NCI-H1694 treated with DMSO at 0.1 percent for 48 hours (cell line): ENCODE measurements around the gene DNAAF8.

Source experiments
- DNase-seq: peaks from one replicate; lab custom pipeline; 2025; lab: John Stamatoyannopoulos, UW

The DNAAF8 gene

GRCh38 chr16:4752351-4753100, 18.2 kb downstream of the DNAAF8 start:
- no peak for DNase-seq

- no peak for DNase-seq
Measured at GRCh38 chr16:4753227-4753626, 18.9 kb downstream of the DNAAF8 start.

GRCh38 chr16:4754865-4755264, 20.5 kb downstream of the DNAAF8 start:
- DNase-seq, result no peak

DNA sequence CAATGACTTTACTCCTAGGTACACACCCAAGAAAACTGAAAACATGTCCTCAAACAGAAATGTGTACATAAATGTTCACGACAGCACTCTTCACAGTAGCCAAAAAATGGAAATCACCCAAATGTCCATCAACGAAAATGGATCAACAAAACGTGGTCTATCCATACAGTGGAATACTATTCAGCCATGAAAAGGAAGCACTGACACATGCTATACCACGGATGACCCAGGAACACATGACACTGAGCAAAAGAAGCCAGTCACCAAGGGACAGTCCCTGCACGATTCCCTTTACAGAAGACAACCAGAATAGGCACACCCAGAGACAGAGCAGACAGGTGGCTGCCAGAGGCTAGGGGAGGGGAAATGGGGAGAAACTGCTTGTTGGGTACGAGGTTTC, 21.4 kb downstream of the DNAAF8 start:
- DNase-seq, result no peak

DNA sequence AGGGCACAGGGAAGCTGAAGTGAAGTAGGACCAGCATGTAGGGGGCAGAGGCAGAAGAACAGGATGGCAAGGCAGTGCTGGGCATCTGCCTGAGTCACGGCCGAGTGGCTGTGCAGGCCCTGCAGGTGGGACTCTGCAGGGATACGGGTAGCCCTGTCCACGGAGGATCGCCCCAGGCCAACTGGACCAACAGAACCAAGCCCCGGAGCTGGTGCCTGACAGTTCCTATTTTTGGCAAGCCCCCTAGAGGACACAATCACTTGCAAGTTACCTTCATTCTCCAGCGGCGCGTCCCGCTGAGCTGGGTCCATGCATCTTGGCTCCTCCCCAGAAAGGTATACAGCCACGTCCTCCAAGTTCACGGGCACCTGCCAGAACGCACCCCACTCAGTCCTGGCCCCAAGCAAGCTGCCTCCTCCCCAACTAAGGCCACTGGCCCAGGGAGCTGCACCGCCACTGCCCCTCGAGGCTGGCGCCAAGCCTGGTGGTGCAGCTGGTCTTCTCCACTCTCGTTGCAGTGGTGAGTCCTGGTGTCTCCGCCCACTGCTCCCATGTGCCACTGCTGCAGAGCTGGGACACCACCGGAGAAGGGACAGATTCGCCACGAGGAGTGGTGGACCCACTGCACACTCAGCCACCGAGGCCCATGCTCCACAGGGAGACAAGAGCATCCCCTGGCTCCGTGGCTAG, 26.0 kb downstream of the DNAAF8 start:
- no peak for DNase-seq

DNA sequence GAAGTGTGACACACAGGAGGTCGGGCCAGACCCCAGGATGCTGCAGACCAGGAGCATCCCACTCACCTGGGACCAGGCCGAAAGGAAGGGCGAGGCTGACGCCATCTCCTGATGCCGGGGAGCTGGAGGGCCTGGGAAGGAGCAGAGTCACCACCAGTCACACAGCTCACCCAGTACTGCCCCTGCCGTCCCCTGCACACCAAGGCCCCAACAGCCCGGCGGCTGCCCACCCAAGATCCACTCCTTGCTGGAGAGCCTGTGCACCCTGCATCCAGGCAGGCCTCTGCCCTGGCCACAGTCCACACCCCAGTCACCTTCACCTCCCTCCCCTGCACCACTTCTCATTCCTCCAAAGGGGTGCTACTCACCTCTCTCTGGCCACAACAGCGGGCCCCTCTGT, 27.9 kb downstream of the DNAAF8 start:
- no peak for DNase-seq

- no peak for DNase-seq
Measured at GRCh38 chr16:4763791-4764190, 29.5 kb downstream of the DNAAF8 start.

DNA sequence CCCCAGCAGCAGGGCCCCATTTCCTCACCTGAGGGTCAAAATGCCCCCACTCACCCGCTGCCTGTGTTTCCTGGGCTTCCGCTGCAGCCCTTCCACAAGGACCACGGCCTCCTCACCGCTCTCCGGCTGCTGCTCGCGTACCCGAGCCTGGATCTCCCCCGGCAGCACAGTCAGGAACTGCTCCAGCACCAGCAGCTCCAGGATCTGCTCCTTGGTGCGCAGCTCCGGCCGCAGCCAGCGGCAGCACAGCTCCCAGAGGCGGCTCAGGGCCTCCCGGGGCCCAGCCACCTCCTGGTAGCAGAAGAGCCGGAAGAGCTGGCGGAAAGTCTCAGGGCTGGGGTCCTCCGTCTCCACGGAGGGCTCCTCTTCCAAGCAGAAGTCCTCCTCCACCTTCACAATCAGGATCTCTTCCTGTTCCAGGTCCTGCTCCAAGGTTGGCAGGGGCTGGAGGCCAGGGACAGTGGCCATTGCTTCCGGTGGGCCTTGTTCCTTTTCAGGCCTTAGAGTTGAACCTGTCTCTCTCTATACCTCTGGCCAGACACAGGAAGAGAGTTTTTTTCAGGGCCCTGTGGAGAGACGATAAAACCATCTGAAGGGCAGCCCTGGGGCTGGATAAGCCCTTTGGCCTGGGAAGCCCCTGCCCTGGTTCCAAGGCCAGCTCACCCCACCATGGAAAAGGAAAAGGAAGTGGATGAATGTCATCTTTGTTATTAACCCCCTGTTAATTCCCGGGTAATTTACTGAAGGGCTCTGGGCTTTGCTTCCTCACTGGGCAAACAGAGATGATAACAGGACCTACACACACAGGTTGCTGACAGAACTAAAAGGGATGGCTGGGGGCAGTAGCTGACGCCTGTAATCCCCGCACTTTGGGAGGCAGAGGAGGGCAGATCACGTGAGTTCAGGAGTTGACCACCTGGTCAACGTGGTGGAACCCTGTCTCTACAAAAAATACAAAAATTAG, 31.5 kb downstream of the DNAAF8 start:
- DNase-seq, result no peak

- DNase-seq, result peak; percentile 83
Measured at GRCh38 chr16:4766875-4767628, 32.7 kb downstream of the DNAAF8 start, which contains the start of gene ZNF500. Gene ZNF500, minus strand, starts transcription at chr16:4767162. Its CDS starts 1,184 bp downstream, at chr16:4765978.

GRCh38 chr16:4767872-4768548, 33.7 kb downstream of the DNAAF8 start:
- DNase-seq, result no peak

DNA sequence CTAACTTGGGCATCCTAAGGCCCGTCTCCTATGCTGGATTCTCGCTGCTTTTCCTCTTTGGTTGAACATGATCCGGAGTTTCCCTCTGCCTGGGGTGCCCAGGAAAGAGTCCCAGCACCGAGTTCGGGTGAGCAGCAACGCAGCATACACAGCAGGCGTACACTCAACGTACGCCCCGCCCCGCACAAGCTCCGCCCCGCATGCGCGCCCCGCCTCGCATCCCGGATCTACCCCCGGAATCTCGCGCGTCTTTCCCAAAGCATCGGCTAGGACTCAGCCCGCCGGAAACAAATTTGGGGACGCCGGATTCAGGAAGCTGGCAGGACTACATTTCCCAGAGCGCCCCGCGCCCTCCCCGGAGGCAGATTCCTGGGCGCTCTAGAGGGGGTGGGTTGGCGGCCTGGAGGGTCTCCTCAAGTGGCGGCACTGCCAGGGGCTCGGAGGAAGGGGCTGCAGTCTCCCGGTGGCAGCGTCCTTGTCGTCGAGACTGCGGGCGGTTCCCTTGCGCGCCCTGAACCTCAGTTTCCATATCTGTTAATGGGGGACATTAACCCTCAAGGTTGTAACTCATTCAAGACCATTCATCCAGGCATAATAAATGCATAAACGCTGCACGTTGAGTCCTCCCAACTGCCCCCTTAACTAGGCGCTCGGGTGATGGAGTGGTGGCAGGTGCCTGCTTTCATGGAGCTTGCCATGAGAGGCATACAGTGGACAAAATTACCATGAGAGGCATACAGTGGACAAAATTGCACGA, 34.4 kb downstream of the DNAAF8 start:
- peak; percentile 92 for DNase-seq

DNA sequence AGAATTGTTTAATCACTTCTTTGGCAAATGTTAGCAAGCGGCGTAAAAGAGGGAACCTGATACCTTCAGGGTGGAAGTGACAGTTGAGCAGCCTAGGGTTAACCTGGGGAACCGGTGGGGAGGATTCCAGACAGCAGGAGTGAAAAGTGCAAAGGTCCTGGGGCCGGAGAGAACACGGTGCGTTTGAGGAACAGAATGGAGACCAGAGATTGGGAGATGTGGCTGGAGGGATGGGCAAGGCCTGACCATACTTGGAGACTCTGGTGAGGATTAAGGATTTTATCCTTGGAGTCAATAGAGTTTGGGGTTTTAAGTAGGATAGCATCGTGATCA, 34.9 kb downstream of the DNAAF8 start:
- no peak for DNase-seq

DNA sequence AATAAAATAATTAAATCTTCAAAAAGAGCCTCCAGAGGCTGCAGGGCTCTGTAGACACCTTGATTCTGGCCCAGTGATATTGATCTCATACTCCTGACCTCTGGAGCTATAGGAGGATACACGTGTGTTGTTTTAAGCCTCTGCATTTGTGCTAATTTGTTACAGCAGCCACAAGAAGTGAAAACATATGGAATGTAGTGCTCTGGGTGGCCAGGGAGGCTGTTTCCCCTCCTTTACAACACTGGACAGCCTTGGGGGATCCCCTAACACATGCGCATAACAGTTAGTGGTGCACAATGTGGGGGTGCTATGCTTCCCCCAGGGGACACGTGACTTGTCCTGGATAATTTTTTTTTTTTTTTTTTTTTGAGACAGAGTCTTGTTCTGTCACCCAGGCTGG, 37.3 kb downstream of the DNAAF8 start:
- no peak for DNase-seq

DNA sequence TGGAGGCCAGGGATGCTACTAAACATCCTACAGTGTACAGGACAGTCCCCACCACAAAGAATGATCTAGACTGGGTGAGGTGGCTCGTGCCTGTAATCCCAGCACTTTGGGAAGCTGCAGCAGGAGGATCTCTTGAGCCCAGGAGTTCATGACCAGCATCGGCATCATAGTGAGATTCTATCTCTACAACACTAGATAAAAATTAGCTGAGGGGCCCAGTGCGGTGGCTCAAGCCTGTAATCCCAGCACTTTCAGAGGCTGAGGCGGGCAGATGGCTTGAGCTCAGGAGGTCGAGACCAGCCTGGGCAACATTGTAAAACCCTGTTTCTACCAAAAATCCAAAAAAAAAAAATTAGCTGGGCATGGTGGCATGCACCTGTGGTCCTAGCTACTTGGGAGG, 38.0 kb downstream of the DNAAF8 start:
- no peak for DNase-seq

DNA sequence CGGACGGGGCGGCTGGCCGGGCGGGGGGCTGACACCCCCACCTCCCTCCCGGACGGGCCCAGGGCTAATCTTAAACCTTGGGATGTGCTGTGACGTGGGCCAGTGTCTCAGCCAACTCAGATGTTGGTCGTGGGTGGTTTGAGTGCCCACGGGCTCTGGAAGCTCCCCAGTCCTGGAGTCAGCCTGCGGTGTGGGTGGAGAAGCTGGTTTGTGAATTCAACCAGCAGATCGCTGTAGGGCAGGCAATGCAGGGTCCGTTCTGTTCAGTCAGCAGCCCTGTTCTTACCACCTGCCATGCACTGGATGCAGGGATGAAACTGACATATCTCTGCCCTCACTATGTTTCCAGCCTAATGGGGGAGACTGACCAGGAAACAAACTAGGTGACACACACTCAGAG, 40.7 kb downstream of the DNAAF8 start:
- no peak for DNase-seq

DNA sequence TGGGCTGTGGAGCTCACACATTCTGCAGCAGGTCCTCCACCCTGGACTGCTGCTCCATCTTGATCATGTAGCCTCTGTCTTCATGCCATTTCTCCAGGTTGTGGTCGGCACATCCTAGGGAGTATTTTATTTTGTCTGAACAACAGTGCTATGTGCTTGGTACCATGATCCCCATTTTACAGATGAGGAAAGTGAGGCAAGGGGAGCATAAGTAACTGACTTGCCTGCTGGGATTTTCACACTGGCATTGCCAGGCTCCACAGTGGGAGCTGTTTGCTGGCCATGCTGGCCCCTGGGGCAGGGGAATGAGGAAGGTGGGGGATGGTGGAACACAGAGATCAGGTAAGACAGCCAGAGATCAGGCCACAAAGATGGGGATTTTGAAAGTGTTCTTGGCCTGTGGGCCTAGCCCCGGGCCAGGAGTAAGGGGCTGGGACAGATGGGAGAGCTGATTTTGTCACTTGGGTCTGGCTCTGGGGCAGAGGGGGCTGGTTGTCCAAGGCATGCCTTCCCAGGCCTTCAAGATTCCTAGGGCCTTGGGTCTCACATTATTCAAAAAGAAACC, 41.9 kb downstream of the DNAAF8 start:
- DNase-seq, result no peak

DNA sequence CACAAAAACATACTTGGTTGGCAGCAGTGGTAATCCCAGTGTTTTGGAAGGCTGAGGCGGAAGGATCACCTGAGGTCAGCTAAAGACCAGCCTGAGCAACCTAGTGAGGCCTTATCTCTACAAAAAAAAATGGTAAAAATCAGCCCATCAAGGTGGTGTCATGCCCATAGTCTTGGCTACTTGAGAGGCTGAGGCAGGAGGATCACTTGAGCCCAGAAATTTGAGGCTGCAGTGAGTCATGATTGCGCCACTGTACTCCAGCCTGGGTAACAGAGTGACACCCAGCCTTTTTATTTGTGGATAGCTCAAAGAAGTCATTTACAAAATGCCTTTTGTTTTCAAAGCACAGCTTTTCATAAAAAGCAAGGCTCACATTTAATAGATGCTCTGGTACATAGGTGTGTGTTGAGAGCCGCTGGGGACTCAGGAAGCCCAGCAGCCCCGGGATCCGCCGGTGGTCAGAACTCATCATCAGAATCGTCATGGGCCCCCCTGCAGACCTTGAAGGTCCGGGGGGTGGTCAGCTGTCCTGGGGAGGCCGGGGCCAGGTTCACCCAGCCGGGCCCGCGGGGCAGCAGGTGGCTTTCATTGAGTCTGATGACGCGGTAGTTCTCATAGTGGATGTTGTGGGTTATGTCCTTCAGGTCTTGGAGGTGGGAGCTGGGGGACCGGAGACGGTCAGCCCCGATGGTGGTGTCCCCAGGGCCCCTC, 43.2 kb downstream of the DNAAF8 start:
- DNase-seq, result no peak

GRCh38 chr16:4778050-4778392, 43.7 kb downstream of the DNAAF8 start:
- DNase-seq, result no peak

GRCh38 chr16:4780235-4780634, 45.9 kb downstream of the DNAAF8 start:
- no peak for DNase-seq
